ENCODE data around the gene ICA1.

- TF ChIP-seq CTCF (IDR thresholded peaks at IDR 0.05), result no peak
- TF ChIP-seq EZH2 (IDR thresholded peaks at IDR 0.05), result no peak
- no peak for TF ChIP-seq EZH2phosphoT487 (IDR thresholded peaks at IDR 0.05)
These were observed 52.6 kb downstream of the ICA1 start for GRCh38 chr7:8209353-8209752.

Measured in neural progenitor cell (in vitro differentiated cells).